HEK293 (cell line): ENCODE measurements around the gene LDLRAD3.

Source experiments
- CTCF ChIA-PET: fragments of 350-600 bp; formaldehyde crosslinking; extraction: SDS; loops from one replicate; lab custom pipeline; 2021; ENCODE audit warnings: antibody characterized with exemption; lab: Yijun Ruan, JAX
- POLR2A ChIA-PET: fragments of 300-600 bp; formaldehyde crosslinking; extraction: SDS; loops from one replicate; lab custom pipeline; 2020; ENCODE audit warnings: antibody characterized with exemption, inconsistent platforms; lab: Yijun Ruan, JAX
- H3K27ac ChIP-seq: fragments of 200-500 bp; sonication (Bioruptor generic); 2 replicates; pipeline ENCODE4 v1.5.1; 2014; ENCODE audit warnings: low read depth, low read length, control low read depth, inconsistent platforms; ENCODE audit errors: extremely low read depth
- H3K36me3 ChIP-seq, 2 experiments: fragments of 200-500 bp in 1 of 2; sonication (Bioruptor generic) in 1 of 2; 1 replicate in 1 of 2; 2 replicates in 1 of 2; pipeline ENCODE4 v1.5.1; 2014 to 2017; ENCODE audit warnings: inconsistent platforms in 2 of 2, low read length in 2 of 2; ENCODE audit not compliant: control insufficient read depth in 2 of 2, insufficient read depth in 1 of 2
- H3K4me1 ChIP-seq: fragments of 200-500 bp; sonication (Bioruptor generic); 2 replicates; pipeline ENCODE4 v1.5.1; 2014; ENCODE audit warnings: mild to moderate bottlenecking, low read length, inconsistent platforms; ENCODE audit not compliant: control insufficient read depth, insufficient read depth
- H3K4me3 ChIP-seq: 2 replicates; pipeline ENCODE4 v1.5.1; 2011; ENCODE audit warnings: low read depth, mild to moderate bottlenecking, control low read depth, low read length, moderate library complexity
- H3K9me3 ChIP-seq: fragments of 200-500 bp; sonication (Bioruptor generic); 2 replicates; pipeline ENCODE4 v1.5.1; 2014; ENCODE audit warnings: low read depth, low read length, inconsistent platforms; ENCODE audit not compliant: control insufficient read depth, insufficient read depth
- AEBP2 ChIP-seq: fragments of 450-650 bp; formaldehyde crosslinking; IDR thresholded peaks from 2 replicates; pipeline ENCODE4 v1.5.1; 2016; ENCODE audit warnings: missing biosample characterization, missing genetic modification characterization, borderline replicate concordance
- FEZF1 ChIP-seq: fragments of 450-650 bp; formaldehyde crosslinking; IDR thresholded peaks from 2 replicates; pipeline ENCODE4 v1.5.1; 2016; ENCODE audit warnings: missing biosample characterization, missing genetic modification characterization
- GLIS1 ChIP-seq: fragments of 450-650 bp; formaldehyde crosslinking; IDR thresholded peaks from 2 replicates; pipeline ENCODE4 v1.5.1; 2016; ENCODE audit warnings: missing biosample characterization, missing genetic modification characterization
- IKZF3 ChIP-seq: fragments of 450-650 bp; IDR thresholded peaks from 2 replicates; pipeline ENCODE4 v1.5.0; 2018; ENCODE audit warnings: missing biosample characterization, mild to moderate bottlenecking, missing genetic modification characterization, moderate library complexity
- PRDM10 ChIP-seq: fragments of 450-650 bp; formaldehyde crosslinking; IDR thresholded peaks from 2 replicates; pipeline ENCODE4 v1.5.1; 2016; ENCODE audit warnings: missing biosample characterization, missing genetic modification characterization
- PRDM4 ChIP-seq: fragments of 450-650 bp; formaldehyde crosslinking; IDR thresholded peaks from 2 replicates; pipeline ENCODE4 v1.5.1; 2017; ENCODE audit warnings: missing biosample characterization, missing genetic modification characterization
- SALL2 ChIP-seq: fragments of 450-650 bp; formaldehyde crosslinking; IDR thresholded peaks from 2 replicates; pipeline ENCODE4 v1.5.0; 2017; ENCODE audit warnings: missing biosample characterization, mild to moderate bottlenecking, missing genetic modification characterization, borderline replicate concordance
- ZBTB21 ChIP-seq: fragments of 450-650 bp; formaldehyde crosslinking; IDR thresholded peaks from 2 replicates; pipeline ENCODE4 v1.5.1; 2017; ENCODE audit warnings: missing biosample characterization, missing genetic modification characterization
- ZIC2 ChIP-seq: fragments of 450-650 bp; formaldehyde crosslinking; IDR thresholded peaks from 2 replicates; pipeline ENCODE4 v1.5.1; 2016; ENCODE audit warnings: missing biosample characterization, missing genetic modification characterization
- ZNF248 ChIP-seq: fragments of 450-650 bp; formaldehyde crosslinking; IDR thresholded peaks from 2 replicates; pipeline ENCODE4 v1.5.1; 2017; ENCODE audit warnings: missing biosample characterization, missing genetic modification characterization
- ZNF280D ChIP-seq: fragments of 450-650 bp; formaldehyde crosslinking; IDR thresholded peaks from 2 replicates; pipeline ENCODE4 v1.5.1; 2016; ENCODE audit warnings: missing biosample characterization, missing genetic modification characterization
- ZNF501 ChIP-seq: fragments of 450-650 bp; formaldehyde crosslinking; IDR thresholded peaks from 2 replicates; pipeline ENCODE4 v1.5.1; 2016; ENCODE audit warnings: missing biosample characterization, missing genetic modification characterization
- ZNF514 ChIP-seq: fragments of 450-650 bp; formaldehyde crosslinking; IDR thresholded peaks from 2 replicates; pipeline ENCODE4 v1.5.1; 2016; ENCODE audit warnings: missing biosample characterization, missing genetic modification characterization
- ZNF530 ChIP-seq: fragments of 450-650 bp; formaldehyde crosslinking; IDR thresholded peaks from 2 replicates; pipeline ENCODE4 v1.5.1; 2016; ENCODE audit warnings: low read depth, missing biosample characterization, missing genetic modification characterization
- ZNF555 ChIP-seq: fragments of 450-650 bp; formaldehyde crosslinking; conservative IDR thresholded peaks from 2 replicates; pipeline ENCODE4 v1.5.1; 2017; ENCODE audit warnings: missing biosample characterization, mild to moderate bottlenecking, missing genetic modification characterization, inconsistent platforms
- ZNF639 ChIP-seq: fragments of 450-650 bp; formaldehyde crosslinking; IDR thresholded peaks from 2 replicates; pipeline ENCODE4 v1.5.1; 2016; ENCODE audit warnings: missing biosample characterization, missing genetic modification characterization
- ZSCAN16 ChIP-seq: fragments of 450-650 bp; formaldehyde crosslinking; IDR thresholded peaks from 2 replicates; pipeline ENCODE4 v1.5.1; 2016; ENCODE audit warnings: missing biosample characterization, missing genetic modification characterization

The LDLRAD3 gene

GRCh38 chr11:36135076-36135475 lies 191.2 kb downstream of the LDLRAD3 start:
- Histone ChIP-seq H3K36me3 (no peaks in the 10 kb centered on the region), H3K27ac (no peak overlapping the region), H3K4me3 (no peak overlapping the region), H3K9me3 (no peaks in the 10 kb centered on the region), H3K4me1 (no peaks in the 10 kb centered on the region)
- POLR2A ChIA-PET: no interaction called here
- CTCF ChIA-PET: interaction anchor here (0.6 to 0.7 kb wide), 2 partner anchors 43 to 164 kb away, joined by 3 read pairs; no protein-coding TSS in a partner anchor
- TF ChIP-seq SALL2 (tag by site-specific recombination) (no peak), ZNF280D (no peak), AEBP2 (no peak), ZNF501 (tag by site-specific recombination) (no peak), ZIC2 (tag by site-specific recombination) (no peak), ZNF514 (tag by site-specific recombination) (no peak), ZSCAN16 (tag by site-specific recombination) (no peak), ZBTB21 (tag by site-specific recombination) (no peak), ZNF248 (tag by site-specific recombination) (no peak), PRDM10 (tag by site-specific recombination) (no peak), PRDM4 (tag by site-specific recombination) (no peak), ZNF555 (no peak), IKZF3 (tag by site-specific recombination) (no peak), FEZF1 (no peak), ZNF530 (no peak), GLIS1 (tag by site-specific recombination) (no peak), ZNF639 (tag by site-specific recombination) (no peak)
- TF ChIP-seq, all 188 proteins: peak for 0
